ENCODE results near the gene ADGRV1.

The ADGRV1 gene

GRCh38 chr5:91095313-91095712 lies 536.7 kb downstream of the ADGRV1 start:
- no peak for DNase-seq

GRCh38 chr5:91095786-91096385 lies 537.3 kb downstream of the ADGRV1 start:
- DNase-seq = no peak

DNA sequence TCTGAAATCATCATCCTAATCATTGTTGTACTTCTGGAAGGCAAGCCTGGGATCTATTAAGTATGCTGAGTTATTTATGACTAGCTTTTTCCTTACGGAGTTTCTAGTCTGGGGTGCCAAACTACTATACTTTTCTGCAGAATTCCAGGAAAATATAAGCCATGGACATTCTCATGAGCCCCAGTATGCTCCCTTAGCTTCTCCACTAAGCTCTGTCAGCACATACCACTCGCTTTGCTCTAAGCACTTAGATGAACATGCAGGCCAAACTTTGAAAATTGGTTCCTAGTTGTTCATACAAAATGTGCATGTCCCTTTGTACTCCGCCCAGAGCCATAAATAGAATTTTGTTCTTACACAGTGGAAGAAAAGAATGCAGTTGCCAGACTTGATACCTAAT lies 539.9 kb downstream of the ADGRV1 start:
- no peak for DNase-seq

- DNase-seq = peak; percentile 69
These were observed 543.2 kb downstream of the ADGRV1 start for GRCh38 chr5:91101600-91102379.

DNA sequence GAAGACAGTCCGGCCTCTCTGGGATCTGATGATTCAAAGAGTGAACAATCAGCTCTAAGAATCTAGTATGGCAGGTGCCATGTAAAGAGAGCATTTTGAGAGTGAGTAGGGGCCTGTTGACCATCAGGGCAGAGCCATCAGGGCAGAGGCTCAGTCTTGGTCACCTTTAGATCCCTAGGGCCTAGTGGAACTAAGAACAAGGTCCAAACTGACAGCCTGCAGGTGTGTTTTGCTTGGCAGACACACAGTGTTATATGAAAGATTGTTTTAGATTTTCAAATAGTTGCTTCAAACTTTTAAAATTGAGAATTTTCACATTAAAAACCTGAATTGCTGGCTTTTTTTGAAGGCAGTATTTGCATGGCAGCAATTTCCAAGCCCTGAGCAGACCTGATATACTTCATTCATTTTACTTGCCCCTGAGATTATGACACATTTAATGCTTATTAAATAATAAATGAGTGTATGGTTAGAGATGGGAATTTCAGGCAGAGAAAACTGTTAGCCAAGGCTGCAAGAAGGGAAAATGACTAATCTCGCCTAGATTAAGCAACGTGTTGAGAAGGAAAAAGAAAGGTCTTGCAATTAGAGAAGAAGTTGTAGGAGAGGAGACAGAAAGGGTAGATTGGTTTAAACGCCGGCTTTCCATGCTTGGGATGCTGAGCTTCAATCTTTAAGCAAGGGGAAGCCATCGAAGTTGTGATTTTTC lies 544.9 kb downstream of the ADGRV1 start:
- no peak for DNase-seq

- no peak for DNase-seq
These were observed 545.5 kb downstream of the ADGRV1 start for GRCh38 chr5:91104062-91104448.

DNA sequence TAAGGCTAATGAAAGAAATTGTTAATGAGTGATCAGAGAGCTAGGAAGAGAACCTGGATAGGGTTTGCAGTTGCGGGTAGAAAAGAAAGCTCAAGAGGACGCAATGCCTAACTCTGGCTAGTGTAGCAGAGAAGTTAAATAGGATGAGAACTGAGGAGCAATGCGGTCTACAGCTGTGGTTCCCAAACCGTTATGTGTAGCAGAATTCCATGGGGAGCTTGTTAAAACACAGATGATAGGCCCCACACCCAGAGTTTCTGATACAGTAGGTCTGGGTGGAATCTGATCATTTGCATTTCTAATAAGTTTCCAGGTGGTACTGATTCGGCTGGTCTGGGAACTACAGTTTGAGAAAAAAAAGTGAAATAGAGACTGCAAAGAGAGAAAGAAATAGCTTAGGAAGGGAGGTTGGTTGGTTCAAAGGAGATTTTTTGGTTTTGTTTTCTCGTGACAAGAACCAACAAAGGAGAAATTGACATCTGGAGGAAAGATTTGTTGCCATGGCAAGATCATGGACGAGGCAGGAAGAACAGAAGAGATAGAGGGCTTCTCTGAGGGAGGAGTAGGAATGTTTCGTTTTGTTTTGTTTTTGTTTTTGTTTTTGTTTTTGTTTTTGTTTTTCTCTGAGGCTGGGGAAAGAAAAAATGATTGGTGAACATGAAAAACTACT lies 548.4 kb downstream of the ADGRV1 start:
- DNase-seq = no peak

DNA sequence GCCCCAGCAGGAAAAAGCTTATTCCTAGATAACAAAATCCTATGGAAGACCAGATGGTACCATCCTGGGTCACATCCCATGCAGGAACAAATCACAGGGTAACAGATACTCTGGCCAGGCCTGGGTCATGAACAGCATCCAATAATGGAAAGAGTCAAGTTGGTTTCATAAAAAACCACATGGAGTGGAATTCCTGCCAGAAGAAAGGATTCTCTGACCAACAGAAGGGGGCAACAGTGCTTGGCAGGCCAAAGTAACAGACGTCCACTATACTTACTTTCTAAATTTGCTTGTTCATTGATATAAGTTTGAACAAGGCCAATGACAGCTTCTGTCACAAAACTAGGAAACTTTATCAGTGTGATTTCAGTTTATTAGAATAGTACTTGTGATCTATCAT lies 551.0 kb downstream of the ADGRV1 start:
- DNase-seq = no peak

DNA sequence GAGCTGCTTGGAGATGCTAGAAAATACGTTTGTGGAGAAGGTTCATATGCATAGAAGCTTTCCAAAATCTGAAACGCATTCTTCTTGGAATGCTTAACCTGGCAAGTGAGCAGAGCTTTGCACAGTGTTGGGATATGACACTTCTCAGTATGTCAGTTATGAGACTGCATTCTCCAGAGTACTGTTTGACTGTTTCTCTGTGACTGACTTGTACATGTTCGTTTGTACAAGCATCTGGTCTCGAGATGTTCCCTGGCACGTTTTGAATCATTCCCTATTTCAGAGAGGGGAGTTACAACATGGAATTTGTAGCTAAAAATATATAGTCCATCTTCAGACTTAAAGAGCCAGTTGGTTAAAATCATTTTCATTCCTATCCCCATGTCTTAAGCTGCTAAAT lies 552.1 kb downstream of the ADGRV1 start:
- DNase-seq = no peak

DNA sequence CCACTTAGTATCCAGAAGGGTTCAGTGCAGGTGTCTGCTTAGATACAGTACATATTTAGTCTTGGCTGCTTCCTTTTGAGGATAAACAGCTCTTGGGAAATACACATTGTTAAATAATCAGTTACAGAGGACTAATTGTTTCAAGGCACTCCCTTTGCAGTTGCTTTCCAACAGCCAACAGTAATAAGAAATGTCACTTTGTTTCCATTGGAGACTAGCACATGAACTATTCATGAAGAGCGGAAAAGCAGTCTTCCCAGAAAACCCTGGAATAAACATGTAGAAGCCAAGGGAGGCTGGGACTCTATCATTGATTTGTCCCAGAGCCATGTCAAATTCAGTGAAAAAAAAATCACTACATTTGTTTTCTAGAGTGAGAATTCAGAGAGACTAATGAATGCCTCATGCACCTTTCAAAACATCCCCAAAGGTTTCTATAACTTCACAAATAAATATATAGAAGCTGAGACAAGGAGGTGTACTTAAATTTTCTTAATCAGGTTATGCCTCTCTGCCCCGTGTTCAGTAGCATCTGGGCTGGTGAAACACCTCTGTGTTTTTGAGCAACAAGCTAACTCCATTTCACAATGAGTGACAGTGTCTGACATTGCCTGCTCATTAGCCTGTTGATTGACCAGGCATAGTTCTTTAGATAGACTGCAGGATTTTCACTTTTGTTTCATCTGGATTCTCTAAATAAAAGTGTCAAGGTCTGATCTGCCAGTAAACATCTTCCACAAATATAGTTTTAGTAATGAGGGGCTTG lies 553.1 kb downstream of the ADGRV1 start:
- DNase-seq = no peak

DNA sequence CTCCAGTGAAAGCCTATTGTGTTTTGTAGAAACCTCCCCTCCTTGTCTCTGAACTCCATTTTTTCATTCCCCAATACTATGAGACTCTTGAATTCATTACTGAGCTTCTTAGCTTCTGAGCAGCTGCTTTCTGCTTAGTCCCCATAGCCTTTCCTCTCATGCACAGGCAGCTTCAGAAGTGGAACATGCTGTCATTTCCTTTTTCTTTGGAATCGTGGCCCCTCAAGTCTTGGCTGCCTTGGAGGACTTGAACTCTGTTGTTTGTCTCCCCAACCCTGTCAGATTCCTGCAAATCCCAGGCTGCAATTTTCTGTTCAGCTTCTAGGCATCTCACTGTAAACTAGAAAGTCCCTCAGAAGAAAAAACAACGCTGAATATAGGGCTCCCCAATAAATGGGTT lies 556.1 kb downstream of the ADGRV1 start:
- no peak for DNase-seq

DNA sequence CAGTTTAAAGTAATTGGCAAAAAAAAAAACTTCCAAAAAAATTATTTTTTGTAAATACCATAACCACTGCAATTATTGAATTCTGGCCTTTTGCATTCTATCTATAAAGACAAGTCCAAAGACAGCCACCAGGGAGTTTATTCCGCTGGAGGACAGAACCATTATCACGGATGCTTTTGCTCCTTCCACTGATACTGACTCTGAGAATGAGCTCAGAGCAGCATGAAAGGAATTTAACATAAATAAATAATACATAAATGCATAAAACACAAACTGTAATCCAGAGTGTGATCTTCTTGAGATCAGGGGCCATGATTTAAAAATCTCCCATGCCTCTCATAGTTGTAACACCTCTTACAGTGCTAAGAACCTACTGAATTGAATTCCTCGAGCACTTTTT lies 559.8 kb downstream of the ADGRV1 start:
- no peak for DNase-seq

GRCh38 chr5:91118796-91119195 lies 560.2 kb downstream of the ADGRV1 start:
- DNase-seq = no peak

GRCh38 chr5:91119217-91119616 lies 560.6 kb downstream of the ADGRV1 start:
- no peak for DNase-seq

DNA sequence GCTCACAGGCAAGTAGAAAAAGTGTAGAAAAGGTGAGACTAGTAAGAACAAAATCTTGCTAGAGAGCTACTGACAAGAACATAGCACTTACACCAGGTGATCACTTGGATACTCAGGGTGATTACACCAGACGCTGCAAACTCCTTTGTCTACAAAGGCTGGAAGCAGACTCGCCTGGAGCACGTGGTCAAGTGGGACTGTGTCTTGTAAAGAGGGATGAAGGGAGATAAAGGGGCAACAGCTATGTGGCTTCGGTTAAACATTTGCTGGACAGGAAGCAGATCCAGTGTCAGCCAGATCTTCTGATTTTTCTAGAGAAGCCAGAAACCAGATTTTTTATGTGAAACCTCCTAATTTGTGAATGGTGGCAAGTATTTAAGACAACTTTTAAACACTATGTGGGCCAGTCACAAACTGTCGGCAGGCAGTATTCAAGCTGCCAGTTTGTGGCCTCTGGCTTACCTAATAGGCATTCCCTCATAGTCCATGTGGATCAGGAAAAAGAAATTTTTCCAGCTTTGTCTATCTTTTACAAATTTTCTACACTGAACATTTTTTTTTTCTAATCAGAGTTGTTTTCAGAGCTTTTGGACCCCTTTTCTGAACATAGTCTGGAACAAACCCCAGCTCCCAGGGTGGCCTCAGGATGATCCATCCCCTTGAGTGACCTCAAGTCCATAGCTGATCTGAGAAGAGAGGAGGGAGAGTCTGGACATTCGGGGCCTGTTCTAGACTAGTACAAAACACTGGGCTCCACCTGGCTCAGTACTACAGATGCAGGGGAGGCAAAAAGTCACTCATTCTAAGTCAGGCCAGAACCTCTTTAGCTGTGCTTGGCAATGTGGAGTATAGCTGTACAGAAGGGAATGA lies 561.6 kb downstream of the ADGRV1 start:
- no peak for DNase-seq

DNA sequence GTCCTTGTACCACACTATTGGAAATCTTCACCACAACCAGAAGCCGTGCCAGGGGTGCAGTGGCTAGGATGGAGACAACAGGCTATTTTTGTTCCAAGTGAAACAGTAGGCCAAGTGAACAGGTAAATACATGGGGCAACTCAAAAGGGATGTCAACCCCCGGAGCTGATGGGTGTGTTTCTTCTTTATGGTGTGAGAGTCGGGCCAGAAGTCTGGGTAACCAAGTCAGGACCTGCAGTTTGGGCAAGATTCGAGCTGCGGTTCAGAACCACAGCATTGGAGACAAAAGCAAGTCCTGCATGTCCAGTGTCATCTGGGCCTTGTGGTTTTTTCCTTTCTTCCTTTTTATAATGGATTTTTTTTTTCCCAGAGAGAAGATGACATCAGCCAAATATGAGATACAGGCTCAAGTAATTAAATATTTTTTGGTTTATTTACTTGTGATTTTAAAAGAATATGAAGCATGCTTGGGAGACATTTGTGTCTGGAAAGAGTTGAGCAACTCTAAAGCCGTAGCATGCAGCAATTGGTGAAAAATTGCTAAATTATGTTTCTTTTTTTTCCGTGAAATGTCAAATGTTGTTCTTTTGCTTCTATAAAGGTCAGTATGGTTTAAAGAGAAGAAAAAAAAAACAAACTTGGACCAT lies 562.9 kb downstream of the ADGRV1 start:
- no peak for DNase-seq

DNA sequence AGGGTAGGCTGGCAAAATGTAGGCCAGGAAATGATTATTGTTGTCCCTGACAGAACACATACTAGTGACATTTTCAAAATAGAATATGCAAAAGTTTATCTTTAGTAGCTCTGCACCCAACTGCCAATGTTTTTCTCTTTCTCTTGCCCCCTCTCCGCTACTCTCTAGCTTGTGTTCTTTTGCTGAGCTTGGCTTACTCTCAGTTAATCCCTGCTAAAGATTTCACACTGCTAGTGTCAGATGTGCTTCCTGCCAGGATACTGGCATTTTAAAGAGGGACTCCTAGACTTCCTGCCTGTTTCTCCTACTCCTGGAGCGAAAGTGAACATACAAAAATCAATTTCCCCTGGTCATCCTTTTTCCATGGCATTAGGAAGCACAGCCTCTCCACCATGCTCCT lies 564.1 kb downstream of the ADGRV1 start:
- DNase-seq = no peak

DNA sequence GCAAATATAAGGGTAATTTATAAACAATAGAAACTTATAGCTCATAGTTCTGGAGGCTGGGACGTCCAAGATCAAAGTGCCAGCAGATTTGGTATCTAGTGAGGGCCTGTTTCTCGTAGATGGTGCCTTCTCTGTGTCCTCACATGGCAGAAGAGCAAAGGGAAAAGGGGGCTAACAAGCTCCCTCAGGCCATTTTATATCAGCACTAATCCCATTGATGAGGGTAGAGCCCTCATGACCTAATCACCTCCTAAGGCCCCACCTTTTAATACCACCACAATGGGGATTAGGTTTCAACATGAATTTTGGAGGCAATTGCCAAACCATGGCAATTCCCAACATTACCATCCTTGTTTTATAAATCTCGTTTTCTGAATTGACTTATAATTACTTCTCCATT lies 564.7 kb downstream of the ADGRV1 start:
- DNase-seq = no peak

GRCh38 chr5:91123901-91124300 lies 565.3 kb downstream of the ADGRV1 start:
- no peak for DNase-seq

GRCh38 chr5:91125916-91126315 lies 567.3 kb downstream of the ADGRV1 start:
- no peak for DNase-seq

GRCh38 chr5:91126448-91126847 lies 567.9 kb downstream of the ADGRV1 start:
- DNase-seq = no peak

All from activated CD4-positive, alpha-beta T cell treated with anti-CD3 and anti-CD28 coated beads, Interleukin-2, Interleukin-6, amounts not matched to agents 100 ng/mL and 50 ng/mL, durations not matched to agents 16 hours and 8 hours (primary cell).